ENCODE results near the gene ICAM5.

- TF ChIP-seq CTCF (optimal IDR thresholded peaks at IDR 0.05 in 1 of 3, IDR thresholded peaks at IDR 0.05 in 1 of 3, conservative IDR thresholded peaks at IDR 0.05 in 1 of 3; ENCODE audit: extremely low read depth in 1 of 3, insufficient read depth in 2 of 3, low read length in 3 of 3): no peak
- no peak for TF ChIP-seq EZH2 (IDR thresholded peaks at IDR 0.05; ENCODE audit: low read length)
Measured at GRCh38 chr19:10317045-10317856, 27.5 kb downstream of the ICAM5 start.

Measured in keratinocyte (primary cell).